ENCODE measurements around the gene ATMIN. TPM values are rescaled to one million over a fixed set of nuclear protein-coding genes. Genes with fewer than 3 reads are reported as not detected.

The ATMIN gene
- total and polyA plus RNA-seq, 2 donors (not counting 3 experiments of a cell fraction or from before 2014, with no cell fraction given): 15.0 to 22.4 TPM

- TF ChIP-seq CTCF (IDR thresholded peaks at IDR 0.05; ENCODE audit: extremely low read depth in 1 of 2, insufficient read depth in 1 of 2, low read depth in 1 of 2, low read length in 2 of 2) (no peak), POLR2A (IDR thresholded peaks at IDR 0.05; ENCODE audit: low read depth, low read length) (no peak), MAX (IDR thresholded peaks at IDR 0.05; ENCODE audit: insufficient read depth, insufficient read length) (no peak), JUN (IDR thresholded peaks at IDR 0.05; ENCODE audit: borderline replicate concordance, insufficient read depth, insufficient read length, low read depth) (no peak), FOS (IDR thresholded peaks at IDR 0.05; ENCODE audit: borderline replicate concordance, insufficient read depth, low read length) (no peak), MYC (IDR thresholded peaks at IDR 0.05; ENCODE audit: low read depth, low read length) (no peak), GATA2 (IDR thresholded peaks at IDR 0.05; ENCODE audit: insufficient read depth, insufficient read length, low read depth, low read length) (no peak), EZH2 (IDR thresholded peaks at IDR 0.05; ENCODE audit: borderline replicate concordance, low read depth, low read length, severe bottlenecking) (no peak), POLR2AphosphoS5 (IDR thresholded peaks at IDR 0.05; ENCODE audit: insufficient read depth, low read depth, low read length) (no peak)
- no peak for FAIRE-seq
- no TSS peak for BruUV-seq (replicated peaks)
- CTCF ChIA-PET: interaction anchor here (0.6 kb wide), 1 partner anchor 9 kb away, joined by 3 read pairs; the partner anchor contains the start of gene ATMIN
- Histone ChIP-seq H3K9me1 (replicated peaks; ENCODE audit: control insufficient read depth, extremely low read depth, insufficient read depth, low read length) (no peaks in the 10 kb centered on the region), H3K9ac (replicated peaks; ENCODE audit: extremely low read depth, insufficient read depth, low read length) (no peak overlapping the region), H3K27me3 (ENCODE audit: control insufficient read depth in 2 of 2, insufficient read depth in 2 of 2, low read length in 2 of 2) (no peaks in the 10 kb centered on the region), H4K20me1 (replicated peaks; ENCODE audit: control insufficient read depth, extremely low read depth, insufficient read depth, low read length) (no peaks in the 10 kb centered on the region), H3K9me3 (replicated peaks; ENCODE audit: control insufficient read depth, insufficient read depth, low read length) (no peaks in the 10 kb centered on the region), H3K79me2 (ENCODE audit: control insufficient read depth, insufficient read depth, low read length) (no peaks in the 10 kb centered on the region), H3K36me3 (ENCODE audit: control insufficient read depth in 2 of 2, extremely low read depth in 1 of 2, insufficient read depth in 2 of 2, low read length in 2 of 2) (peaks cover 0 to 18% of the 10 kb centered on the region in 2 experiments), H3K4me3 (replicated peaks in 1 of 3; ENCODE audit: insufficient read depth in 1 of 3, low read depth in 1 of 3, low read length in 3 of 3) (no peak overlapping the region), H3K27ac (ENCODE audit: insufficient read depth, low read depth, low read length) (no peak overlapping the region), H3K4me1 (ENCODE audit: control insufficient read depth, extremely low read depth, insufficient read depth, low read length) (no peaks in the 10 kb centered on the region), H2AFZ (ENCODE audit: low read depth, low read length) (no peak overlapping the region), H3K4me2 (ENCODE audit: insufficient read depth, low read length) (no peak overlapping the region)
- DNase-seq (ENCODE audit: low read depth, low spot score): no peak
- dilution Hi-C loops (cut with MboI; ENCODE audit: extremely low pct_ligation_motif_present, low sequenced_read_pairs): no loop called here
- POLR2A ChIA-PET: no interaction called here
- intact Hi-C loops (cut with micrococcal nuclease): no loop called here
Measured at GRCh38 chr16:81026429-81026828, 9.2 kb upstream of the ATMIN start.

Measured in endothelial cell of umbilical vein (primary cell).